Measurements from ENCODE around the gene HAPLN2. TPM values are rescaled to one million over a fixed set of nuclear protein-coding genes. Genes with fewer than 3 reads are reported as not detected.

The HAPLN2 gene
- total RNA-seq, 1 experiment from 2014 or later = 1.2 TPM

DNA sequence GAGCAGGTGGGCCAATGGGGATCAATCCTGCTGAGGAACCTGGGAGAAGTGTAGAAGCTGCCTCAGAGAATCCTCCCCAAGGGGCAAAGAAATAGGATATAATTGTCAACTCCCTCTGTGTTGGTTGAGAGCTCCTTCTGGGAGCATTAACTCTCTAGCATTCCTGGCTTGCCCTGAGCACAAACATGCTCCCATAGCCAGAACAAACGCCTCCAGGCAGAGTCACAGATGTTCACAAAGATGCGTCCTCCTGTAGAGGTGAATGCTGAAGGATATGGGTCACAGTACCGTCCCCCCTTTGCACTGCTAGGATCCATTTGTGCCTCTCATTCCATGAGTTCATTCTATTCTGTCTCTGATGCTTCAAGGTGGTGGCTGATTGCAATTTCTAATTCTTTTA lies 13.1 kb downstream of the HAPLN2 start:
- DNase-seq (ENCODE audit: low spot score) (no peak), ATAC-seq (no peak)
- no peak overlapping the region for H3K4me3 Mint-ChIP-seq
- no peaks in the 10 kb centered on the region for H3K36me3 Mint-ChIP-seq
- CTCF ChIA-PET = interaction anchor here (1.2 to 3.9 kb wide), 5 partner anchors 9 to 94 kb away, joined by 3 to 44 read pairs (median 5); partner anchors contain the start of genes BCAN and NES
- peaks cover 43% of the 10 kb centered on the region for H3K27me3 Mint-ChIP-seq (ENCODE audit: low read depth)
- POLR2A ChIA-PET = no interaction called here
- H3K4me1 Mint-ChIP-seq = peaks cover 8% of the 10 kb centered on the region
- no peak overlapping the region for H3K27ac Mint-ChIP-seq
- TF ChIP-seq ZNF512 (CRISPR knock-in tag; IDR thresholded peaks at IDR 0.05; ENCODE audit: borderline replicate concordance) (no peak), TEAD1 (CRISPR knock-in tag; IDR thresholded peaks at IDR 0.05) (no peak), STAT6 (CRISPR knock-in tag; conservative IDR thresholded peaks at IDR 0.05; ENCODE audit: low read depth) (no peak), ZNF671 (CRISPR knock-in tag; IDR thresholded peaks at IDR 0.05) (no peak), FOXP1 (CRISPR knock-in tag; IDR thresholded peaks at IDR 0.05; ENCODE audit: borderline replicate concordance) (no peak), EMX1 (CRISPR knock-in tag; IDR thresholded peaks at IDR 0.05) (no peak)
- TF ChIP-seq, protein P1, sequence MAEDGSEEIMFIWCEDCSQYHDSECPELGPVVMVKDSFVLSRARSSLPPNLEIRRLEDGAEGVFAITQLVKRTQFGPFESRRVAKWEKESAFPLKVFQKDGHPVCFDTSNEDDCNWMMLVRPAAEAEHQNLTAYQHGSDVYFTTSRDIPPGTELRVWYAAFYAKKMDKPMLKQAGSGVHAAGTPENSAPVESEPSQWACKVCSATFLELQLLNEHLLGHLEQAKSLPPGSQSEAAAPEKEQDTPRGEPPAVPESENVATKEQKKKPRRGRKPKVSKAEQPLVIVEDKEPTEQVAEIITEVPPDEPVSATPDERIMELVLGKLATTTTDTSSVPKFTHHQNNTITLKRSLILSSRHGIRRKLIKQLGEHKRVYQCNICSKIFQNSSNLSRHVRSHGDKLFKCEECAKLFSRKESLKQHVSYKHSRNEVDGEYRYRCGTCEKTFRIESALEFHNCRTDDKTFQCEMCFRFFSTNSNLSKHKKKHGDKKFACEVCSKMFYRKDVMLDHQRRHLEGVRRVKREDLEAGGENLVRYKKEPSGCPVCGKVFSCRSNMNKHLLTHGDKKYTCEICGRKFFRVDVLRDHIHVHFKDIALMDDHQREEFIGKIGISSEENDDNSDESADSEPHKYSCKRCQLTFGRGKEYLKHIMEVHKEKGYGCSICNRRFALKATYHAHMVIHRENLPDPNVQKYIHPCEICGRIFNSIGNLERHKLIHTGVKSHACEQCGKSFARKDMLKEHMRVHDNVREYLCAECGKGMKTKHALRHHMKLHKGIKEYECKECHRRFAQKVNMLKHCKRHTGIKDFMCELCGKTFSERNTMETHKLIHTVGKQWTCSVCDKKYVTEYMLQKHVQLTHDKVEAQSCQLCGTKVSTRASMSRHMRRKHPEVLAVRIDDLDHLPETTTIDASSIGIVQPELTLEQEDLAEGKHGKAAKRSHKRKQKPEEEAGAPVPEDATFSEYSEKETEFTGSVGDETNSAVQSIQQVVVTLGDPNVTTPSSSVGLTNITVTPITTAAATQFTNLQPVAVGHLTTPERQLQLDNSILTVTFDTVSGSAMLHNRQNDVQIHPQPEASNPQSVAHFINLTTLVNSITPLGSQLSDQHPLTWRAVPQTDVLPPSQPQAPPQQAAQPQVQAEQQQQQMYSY (CRISPR knock-in tag; IDR thresholded peaks at IDR 0.05) = no peak
- TF ChIP-seq, protein P2, sequence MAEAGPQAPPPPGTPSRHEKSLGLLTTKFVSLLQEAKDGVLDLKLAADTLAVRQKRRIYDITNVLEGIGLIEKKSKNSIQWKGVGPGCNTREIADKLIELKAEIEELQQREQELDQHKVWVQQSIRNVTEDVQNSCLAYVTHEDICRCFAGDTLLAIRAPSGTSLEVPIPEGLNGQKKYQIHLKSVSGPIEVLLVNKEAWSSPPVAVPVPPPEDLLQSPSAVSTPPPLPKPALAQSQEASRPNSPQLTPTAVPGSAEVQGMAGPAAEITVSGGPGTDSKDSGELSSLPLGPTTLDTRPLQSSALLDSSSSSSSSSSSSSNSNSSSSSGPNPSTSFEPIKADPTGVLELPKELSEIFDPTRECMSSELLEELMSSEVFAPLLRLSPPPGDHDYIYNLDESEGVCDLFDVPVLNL (CRISPR knock-in tag; IDR thresholded peaks at IDR 0.05; ENCODE audit: borderline replicate concordance, low read depth) = no peak
- TF ChIP-seq, protein P3, sequence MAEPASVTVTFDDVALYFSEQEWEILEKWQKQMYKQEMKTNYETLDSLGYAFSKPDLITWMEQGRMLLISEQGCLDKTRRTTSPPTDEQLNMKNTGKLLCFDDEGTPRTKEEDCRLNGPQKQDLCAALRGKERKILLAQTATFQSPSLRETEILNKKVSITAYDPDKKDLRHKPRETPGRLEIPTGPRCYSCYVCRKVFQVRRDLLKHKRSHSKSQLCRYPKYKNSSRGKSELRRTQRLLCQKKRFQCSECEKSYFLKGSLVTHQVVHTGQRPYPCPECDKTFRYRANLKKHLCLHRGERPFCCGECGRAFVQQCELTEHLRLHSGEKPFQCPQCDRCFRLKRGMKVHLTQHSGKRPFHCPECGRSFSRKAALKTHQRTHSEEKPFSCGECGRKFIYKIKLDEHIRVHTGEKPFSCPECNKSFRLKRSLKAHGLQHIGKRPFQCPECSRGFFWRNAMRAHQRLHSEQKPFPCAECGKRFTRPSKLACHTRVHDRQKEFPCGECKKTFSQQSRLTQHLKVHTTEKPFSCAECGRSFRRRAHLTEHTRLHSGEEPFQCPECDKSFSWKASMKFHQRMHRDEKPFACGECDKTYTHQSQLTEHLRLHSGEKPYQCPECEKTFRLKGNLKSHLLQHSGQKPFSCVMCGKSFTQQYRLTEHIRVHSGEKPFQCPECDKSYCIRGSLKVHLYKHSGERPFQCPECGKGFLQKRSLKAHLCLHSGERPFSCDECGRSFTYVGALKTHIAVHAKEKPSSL (CRISPR knock-in tag; conservative IDR thresholded peaks at IDR 0.05) = no peak
- H3K9me3 Mint-ChIP-seq = no peaks in the 10 kb centered on the region

DNA sequence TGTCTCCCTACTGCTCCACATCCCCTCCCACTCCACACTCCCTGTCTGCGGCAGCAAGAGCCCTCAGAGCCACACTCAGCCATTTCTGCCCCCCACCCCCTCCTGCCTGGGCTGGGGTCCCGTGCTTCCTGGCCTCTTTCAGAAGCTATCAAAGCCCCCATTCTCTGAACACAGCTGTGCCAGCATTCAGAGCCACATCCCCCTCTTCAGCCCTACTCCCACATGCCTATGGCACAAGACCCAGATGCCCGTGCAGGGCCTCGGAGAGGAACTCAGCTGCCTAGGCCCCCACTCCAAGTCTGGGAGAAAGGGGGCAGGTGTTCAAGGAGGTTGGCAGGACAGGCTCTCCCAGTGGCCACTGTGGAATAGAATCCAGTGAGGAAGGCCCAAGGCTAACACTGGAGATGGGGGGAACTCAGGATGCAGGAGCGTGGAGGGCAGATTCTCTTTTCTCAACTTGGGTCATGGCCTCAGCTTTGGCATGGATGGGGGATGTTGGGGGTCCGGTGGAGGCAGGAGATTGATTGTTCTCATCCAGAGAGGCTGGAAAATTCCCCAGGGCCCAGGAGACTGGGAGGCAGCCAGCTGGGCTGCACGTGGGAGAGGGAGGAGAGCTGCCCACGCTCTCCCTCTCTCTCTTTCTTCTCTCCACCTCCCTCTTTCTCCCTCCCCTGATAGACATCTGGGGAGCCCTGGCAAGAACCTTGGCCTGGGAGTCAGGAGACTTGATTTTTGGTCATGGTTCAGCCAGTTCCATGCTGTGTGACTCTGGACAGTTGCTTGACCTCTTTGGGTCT lies 19.2 kb downstream of the HAPLN2 start:
- Mint-ChIP-seq H3K27me3 (ENCODE audit: low read depth) (peaks cover 73% of the 10 kb centered on the region), H3K9me3 (no peaks in the 10 kb centered on the region), H3K27ac (no peak overlapping the region), H3K36me3 (no peaks in the 10 kb centered on the region), H3K4me3 (no peak overlapping the region), H3K4me1 (peaks cover 24% of the 10 kb centered on the region)
- POLR2A ChIA-PET = interaction anchor here (1.1 kb wide), 1 partner anchor 11 kb away, joined by 3 read pairs; no protein-coding TSS in a partner anchor
- CTCF ChIA-PET = interaction anchor here (0.9 to 12.1 kb wide), 5 partner anchors 13 to 51 kb away, joined by 3 to 180 read pairs (median 3); partner anchors contain the start of gene HAPLN2
- DNase-seq (ENCODE audit: low spot score) (no peak), ATAC-seq (no peak)
- no peak for TF ChIP-seq OVOL2 (CRISPR knock-in tag; IDR thresholded peaks at IDR 0.05; ENCODE audit: borderline replicate concordance)
- TF ChIP-seq CBFB (CRISPR knock-in tag; IDR thresholded peaks at IDR 0.05; ENCODE audit: low read depth) = no peak
- no peak for TF ChIP-seq ATF1 (CRISPR knock-in tag; IDR thresholded peaks at IDR 0.05)
- no peak for TF ChIP-seq TP53 (CRISPR knock-in tag; IDR thresholded peaks at IDR 0.05)
- TF ChIP-seq, protein P2 (CRISPR knock-in tag; IDR thresholded peaks at IDR 0.05; ENCODE audit: borderline replicate concordance, low read depth) = no peak
- TF ChIP-seq, protein P4, sequence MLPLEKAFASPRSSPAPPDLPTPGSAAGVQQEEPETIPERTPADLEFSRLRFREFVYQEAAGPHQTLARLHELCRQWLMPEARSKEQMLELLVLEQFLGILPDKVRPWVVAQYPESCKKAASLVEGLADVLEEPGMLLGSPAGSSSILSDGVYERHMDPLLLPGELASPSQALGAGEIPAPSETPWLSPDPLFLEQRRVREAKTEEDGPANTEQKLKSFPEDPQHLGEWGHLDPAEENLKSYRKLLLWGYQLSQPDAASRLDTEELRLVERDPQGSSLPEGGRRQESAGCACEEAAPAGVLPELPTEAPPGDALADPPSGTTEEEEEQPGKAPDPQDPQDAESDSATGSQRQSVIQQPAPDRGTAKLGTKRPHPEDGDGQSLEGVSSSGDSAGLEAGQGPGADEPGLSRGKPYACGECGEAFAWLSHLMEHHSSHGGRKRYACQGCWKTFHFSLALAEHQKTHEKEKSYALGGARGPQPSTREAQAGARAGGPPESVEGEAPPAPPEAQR (CRISPR knock-in tag; IDR thresholded peaks at IDR 0.05) = no peak
- TF ChIP-seq FOXK1 (CRISPR knock-in tag; IDR thresholded peaks at IDR 0.05) = no peak
